HepG2 (cell line): ENCODE results near the gene NRP1. TPM values are rescaled to one million over a fixed set of nuclear protein-coding genes. Genes with fewer than 3 reads are reported as not detected.

Experiments
- ATAC-seq: fragments of 200-7000 bp; cut with Tn5 transposase; 3 replicates; pipeline ENCODE4 v1.9.1; 2020; ENCODE audit warnings: mild to moderate bottlenecking, moderate library complexity
- BruUV-seq: library from RNA; stranded (reverse); fragments of 400-500 nt; replicated peaks from 2 replicates; lab custom pipeline; 2021; lab: Mats Ljungman, UMichigan
- CTCF ChIA-PET: fragments of 300-600 bp; formaldehyde crosslinking; extraction: SDS; loops from one replicate; lab custom pipeline; 2021; ENCODE audit warnings: low total read pairs, inconsistent platforms, low intra/inter-chr PET ratio; lab: Yijun Ruan, JAX
- POLR2A ChIA-PET: fragments of 350-600 bp; sonication (Branson Sonifier 250); formaldehyde crosslinking; loops from one replicate; lab custom pipeline; 2020; ENCODE audit warnings: antibody characterized with exemption, inconsistent platforms; lab: Yijun Ruan, JAX
- DNase-seq: peaks from one replicate; pipeline ENCODE4 v3.0.0-alpha.2; 2015; ENCODE audit warnings: low spot score
- FAIRE-seq: peaks from 3 replicates; lab custom pipeline; 2011; peaks lifted over from hg19 to GRCh38; lab: Jason Lieb, UNC
- H2AFZ ChIP-seq: one replicate; pipeline ENCODE4 v1.6.1; 2011; ENCODE audit warnings: low read length, inconsistent platforms
- H3K27ac ChIP-seq: fragments of 300-600 bp; 3 replicates; pipeline ENCODE4 v1.8.0; 2011; ENCODE audit warnings: mixed run types, mild to moderate bottlenecking, mixed read lengths, low read length, inconsistent platforms; ENCODE audit not compliant: insufficient read depth; ENCODE audit errors: extremely low read length
- H3K27me3 ChIP-seq, 2 experiments: fragments of 200-600 bp in 1 of 2; 2 replicates in 1 of 2; 3 replicates in 1 of 2; pipeline versions ENCODE4 v1.6.0 to v1.8.0; 2011; ENCODE audit warnings: low read length in 2 of 2, mild to moderate bottlenecking in 2 of 2, moderate library complexity in 2 of 2, inconsistent platforms in 1 of 2; ENCODE audit not compliant: insufficient read depth in 2 of 2, control insufficient read depth in 1 of 2
- H3K36me3 ChIP-seq, 2 experiments: fragments of 200-600 bp in 1 of 2; replicated peaks in 1 of 2; 2 replicates in 1 of 2; 3 replicates in 1 of 2; pipeline versions ENCODE4 v1.5.1 to v1.8.0; 2011; ENCODE audit warnings: low read length in 2 of 2, inconsistent platforms in 1 of 2; ENCODE audit not compliant: insufficient read depth in 2 of 2, control insufficient read depth in 1 of 2
- H3K4me1 ChIP-seq: 2 replicates; pipeline ENCODE4 v1.5.1; 2012; ENCODE audit warnings: low read length, inconsistent platforms; ENCODE audit not compliant: insufficient read depth
- H3K4me2 ChIP-seq: 2 replicates; pipeline ENCODE4 v1.6.0; 2011; ENCODE audit warnings: low read depth, low read length, inconsistent platforms
- H3K4me3 ChIP-seq, 3 experiments: fragments of 200-600 bp in 1 of 3; sonication (generic), shearing (Covaris generic) in 1 of 3; replicated peaks in 1 of 3; 2 replicates each; pipeline ENCODE4 v1.5.1; 2011 to 2016; ENCODE audit warnings: low read length in 3 of 3, inconsistent platforms in 2 of 3, low read depth in 2 of 3, mild to moderate bottlenecking in 2 of 3, control low read depth in 1 of 3, mixed read lengths in 1 of 3; ENCODE audit not compliant: insufficient read depth in 1 of 3
- H3K79me2 ChIP-seq: one replicate; pipeline ENCODE4 v1.6.1; 2011; ENCODE audit warnings: low read length, inconsistent platforms; ENCODE audit not compliant: insufficient read depth
- H3K9ac ChIP-seq: 2 replicates; pipeline ENCODE4 v1.6.0; 2011; ENCODE audit warnings: mild to moderate bottlenecking, low read depth, low read length, inconsistent platforms; ENCODE audit not compliant: insufficient read depth
- H3K9me3 ChIP-seq: 2 replicates; pipeline ENCODE4 v1.5.1; 2012; ENCODE audit warnings: mild to moderate bottlenecking, low read length
- H4K20me1 ChIP-seq: 2 replicates; pipeline ENCODE4 v1.6.0; 2011; ENCODE audit warnings: inconsistent platforms, mild to moderate bottlenecking, low read length, moderate library complexity; ENCODE audit not compliant: insufficient read depth
- BORCS8-MEF2B ChIP-seq: sonication (generic); formaldehyde crosslinking; IDR thresholded peaks from 2 replicates; pipeline ENCODE4 v1.8.0; 2022; ENCODE audit warnings: mild to moderate bottlenecking, missing genetic modification reagents
- CCAR2 ChIP-seq: fragments of 200-400 bp; formaldehyde crosslinking; optimal IDR thresholded peaks from 2 replicates; pipeline ENCODE3; 2018; ENCODE audit warnings: low read depth, mild to moderate bottlenecking, low read length, moderate library complexity
- JDP2 ChIP-seq: sonication (generic); formaldehyde crosslinking; IDR thresholded peaks from 2 replicates; pipeline ENCODE4 v1.8.1; 2022; ENCODE audit warnings: missing genetic modification reagents, borderline replicate concordance
- LCORL ChIP-seq, 2 experiments: fragments of 450-650 bp in 1 of 2; sonication (generic) in 1 of 2; formaldehyde crosslinking in 1 of 2; IDR thresholded peaks; 2 replicates each; pipeline versions ENCODE4 v1.5.0 to v1.6.1; 2017 to 2020; ENCODE audit warnings: antibody characterized with exemption in 1 of 2, missing genetic modification reagents in 1 of 2
- MBD4 ChIP-seq: IDR thresholded peaks from 2 replicates; pipeline ENCODE4 v1.6.1; 2012; ENCODE audit warnings: low read length, inconsistent platforms, borderline replicate concordance
- NFKBIZ ChIP-seq: IDR thresholded peaks from 2 replicates; pipeline ENCODE4 v1.6.1; 2018; ENCODE audit warnings: missing genetic modification reagents, missing compliant biosample characterization
- RFX3 ChIP-seq: IDR thresholded peaks from 2 replicates; pipeline ENCODE4 v1.6.1; 2016; ENCODE audit warnings: missing biosample characterization, missing genetic modification reagents
- SRSF4 ChIP-seq: fragments of 200-400 bp; formaldehyde crosslinking; IDR thresholded peaks from one replicate; pipeline ENCODE4 v1.6.1; 2018; ENCODE audit warnings: mild to moderate bottlenecking, low read depth, low read length, moderate library complexity; ENCODE audit not compliant: poor library complexity, severe bottlenecking
- TRIM24 ChIP-seq: sonication (generic); formaldehyde crosslinking; IDR thresholded peaks from 2 replicates; pipeline ENCODE4 v1.8.0; 2022; ENCODE audit warnings: mild to moderate bottlenecking, missing genetic modification reagents
- ZBTB7A ChIP-seq: sonication (generic); formaldehyde crosslinking; IDR thresholded peaks from 2 replicates; pipeline ENCODE4 v1.8.0; 2022; ENCODE audit warnings: mild to moderate bottlenecking, missing genetic modification reagents
- ZNF34 ChIP-seq: sonication (generic); formaldehyde crosslinking; IDR thresholded peaks from 2 replicates; pipeline ENCODE4 v1.4.0; 2020; ENCODE audit warnings: mild to moderate bottlenecking, missing genetic modification reagents, borderline replicate concordance
- ZNF724P ChIP-seq: sonication (generic); formaldehyde crosslinking; IDR thresholded peaks from 2 replicates; pipeline ENCODE4 v1.8.0; 2022; ENCODE audit warnings: missing genetic modification reagents, borderline replicate concordance
- WGBS: methylation state at CpG from one replicate; pipeline ENCODE4 v1.1.6; 2017; ENCODE audit warnings: low lambda C conversion rate; 5-methylcytosine and 5-hydroxymethylcytosine counted together
- in situ Hi-C: cut with HindIII; loops from 2 replicates; pipeline ENCODE4 v1.10.0; 2017; ENCODE audit warnings: low pct_unique_long_range_greater_than_20kb; ENCODE audit not compliant: extremely low pct_ligation_motif_present
- intact Hi-C: fragments of 100-400 bp; cut with micrococcal nuclease; formaldehyde crosslinking; loops from one replicate; pipeline ENCODE4 v1.10.0; 2022; ENCODE audit not compliant: unreplicated experiment
- polyA plus RNA-seq, 8 experiments: library from polyadenylated mRNA; depleted of rRNA in 3 of 8; stranded (reverse) in 7 of 8; unstranded in 1 of 8; fragments of >200 nt; fragmentation: Illumina TruSeq in 4 of 8; extraction: Trizol in 4 of 8; gene quantifications; 2 replicates each; pipeline versions ENCODE4 v1.2.1 to v1.2.3, GENCODE V29; 2011 to 2016; ENCODE audit warnings: low read depth in 4 of 8, missing spikeins in 1 of 8, mixed read lengths in 1 of 8; ENCODE audit not compliant: insufficient read depth in 1 of 8
- total RNA-seq, 5 experiments: library from RNA; depleted of rRNA; stranded (reverse); fragments of >200 nt; fragmentation: Illumina TruSeq; extraction: Trizol; gene quantifications; 2 replicates each; pipeline ENCODE4 v1.2.3, GENCODE V29; 2016; ENCODE audit warnings: low read depth in 1 of 5
- TF ChIP-seq, protein P1 (sequence below): sonication (generic); formaldehyde crosslinking; conservative IDR thresholded peaks from 2 replicates; pipeline ENCODE4 v1.8.0; 2022; ENCODE audit warnings: missing genetic modification reagents
- TF ChIP-seq, protein P2 (sequence below): sonication (generic); formaldehyde crosslinking; IDR thresholded peaks from 2 replicates; pipeline ENCODE4 v1.5.1; 2020; ENCODE audit warnings: missing genetic modification reagents, mild to moderate bottlenecking, borderline replicate concordance
- TF ChIP-seq, protein P3 (sequence below): IDR thresholded peaks from 2 replicates; pipeline ENCODE4 v1.6.1; 2012; ENCODE audit warnings: low read length, improper control_type of control experiment
- TF ChIP-seq, protein P4 (sequence below), 2 experiments: fragments of 450-650 bp in 1 of 2; sonication (generic) in 1 of 2; formaldehyde crosslinking; IDR thresholded peaks; 2 replicates each; pipeline versions ENCODE4 v1.5.0 to v1.8.0; 2020 to 2022; ENCODE audit warnings: mild to moderate bottlenecking in 1 of 2, missing genetic modification reagents in 1 of 2

The NRP1 gene
- total and polyA plus RNA-seq, 2 of the 13 experiments (the other 11 are each of a cell fraction or from before 2014, with no cell fraction given) = 5.3 to 5.8 TPM

DNA sequence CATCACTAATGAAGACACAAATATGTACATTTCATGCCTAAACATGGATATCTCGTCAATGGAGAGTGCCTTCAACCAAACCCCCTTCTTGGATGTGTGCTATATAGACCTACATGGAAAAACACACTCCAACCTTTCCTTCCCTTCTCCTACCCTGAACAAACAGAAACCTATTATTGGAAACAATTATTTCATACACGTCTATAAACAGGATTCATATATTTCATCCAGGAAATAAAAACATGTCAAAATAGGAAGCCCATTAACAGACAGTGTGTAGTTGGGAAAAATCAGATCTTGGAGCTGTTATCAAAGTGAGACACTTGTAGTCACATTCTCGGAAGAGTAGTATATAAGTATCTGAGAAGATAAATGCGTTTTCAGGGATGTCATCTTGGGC is 81.1 kb downstream of the NRP1 start:
- ChIA-PET CTCF (no interaction called here), POLR2A (no interaction called here)
- no peak overlapping the region for H3K9ac ChIP-seq
- WGBS = 93% methylated on average over 4 of the region's 4 CpGs
- H3K27ac ChIP-seq = no peak overlapping the region
- peaks cover 62% of the 10 kb centered on the region for H3K4me1 ChIP-seq
- H3K27me3 ChIP-seq = no peaks in the 10 kb centered on the region
- DNase-seq (no peak), ATAC-seq (no peak), FAIRE-seq (no peak)
- H3K79me2 ChIP-seq = no peaks in the 10 kb centered on the region
- intact Hi-C loops (no loop called here), in situ Hi-C loops (no loop called here)
- no peak for TF ChIP-seq SRSF4
- TF ChIP-seq ZNF34 (CRISPR knock-in tag) = no peak
- TF ChIP-seq, protein P1, sequence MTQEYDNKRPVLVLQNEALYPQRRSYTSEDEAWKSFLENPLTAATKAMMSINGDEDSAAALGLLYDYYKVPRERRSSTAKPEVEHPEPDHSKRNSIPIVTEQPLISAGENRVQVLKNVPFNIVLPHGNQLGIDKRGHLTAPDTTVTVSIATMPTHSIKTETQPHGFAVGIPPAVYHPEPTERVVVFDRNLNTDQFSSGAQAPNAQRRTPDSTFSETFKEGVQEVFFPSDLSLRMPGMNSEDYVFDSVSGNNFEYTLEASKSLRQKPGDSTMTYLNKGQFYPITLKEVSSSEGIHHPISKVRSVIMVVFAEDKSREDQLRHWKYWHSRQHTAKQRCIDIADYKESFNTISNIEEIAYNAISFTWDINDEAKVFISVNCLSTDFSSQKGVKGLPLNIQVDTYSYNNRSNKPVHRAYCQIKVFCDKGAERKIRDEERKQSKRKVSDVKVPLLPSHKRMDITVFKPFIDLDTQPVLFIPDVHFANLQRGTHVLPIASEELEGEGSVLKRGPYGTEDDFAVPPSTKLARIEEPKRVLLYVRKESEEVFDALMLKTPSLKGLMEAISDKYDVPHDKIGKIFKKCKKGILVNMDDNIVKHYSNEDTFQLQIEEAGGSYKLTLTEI (CRISPR knock-in tag) = no peak
- no peak for TF ChIP-seq JDP2 (CRISPR knock-in tag)
- no peak for TF ChIP-seq ZBTB7A (CRISPR knock-in tag)
- no peak for TF ChIP-seq LCORL (IDR thresholded peaks at IDR 0.05)
- no peak for TF ChIP-seq LCORL (CRISPR knock-in tag; IDR thresholded peaks at IDR 0.05)
- no peak for TF ChIP-seq ZNF724P (CRISPR knock-in tag)
- TF ChIP-seq RFX3 (CRISPR knock-in tag) = no peak
- TF ChIP-seq MBD4 = no peak
- no peak for TF ChIP-seq CCAR2
- no peak for TF ChIP-seq TRIM24 (CRISPR knock-in tag)
- TF ChIP-seq, protein P2, sequence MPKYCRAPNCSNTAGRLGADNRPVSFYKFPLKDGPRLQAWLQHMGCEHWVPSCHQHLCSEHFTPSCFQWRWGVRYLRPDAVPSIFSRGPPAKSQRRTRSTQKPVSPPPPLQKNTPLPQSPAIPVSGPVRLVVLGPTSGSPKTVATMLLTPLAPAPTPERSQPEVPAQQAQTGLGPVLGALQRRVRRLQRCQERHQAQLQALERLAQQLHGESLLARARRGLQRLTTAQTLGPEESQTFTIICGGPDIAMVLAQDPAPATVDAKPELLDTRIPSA (CRISPR knock-in tag) = no peak
- TF ChIP-seq, protein P3, sequence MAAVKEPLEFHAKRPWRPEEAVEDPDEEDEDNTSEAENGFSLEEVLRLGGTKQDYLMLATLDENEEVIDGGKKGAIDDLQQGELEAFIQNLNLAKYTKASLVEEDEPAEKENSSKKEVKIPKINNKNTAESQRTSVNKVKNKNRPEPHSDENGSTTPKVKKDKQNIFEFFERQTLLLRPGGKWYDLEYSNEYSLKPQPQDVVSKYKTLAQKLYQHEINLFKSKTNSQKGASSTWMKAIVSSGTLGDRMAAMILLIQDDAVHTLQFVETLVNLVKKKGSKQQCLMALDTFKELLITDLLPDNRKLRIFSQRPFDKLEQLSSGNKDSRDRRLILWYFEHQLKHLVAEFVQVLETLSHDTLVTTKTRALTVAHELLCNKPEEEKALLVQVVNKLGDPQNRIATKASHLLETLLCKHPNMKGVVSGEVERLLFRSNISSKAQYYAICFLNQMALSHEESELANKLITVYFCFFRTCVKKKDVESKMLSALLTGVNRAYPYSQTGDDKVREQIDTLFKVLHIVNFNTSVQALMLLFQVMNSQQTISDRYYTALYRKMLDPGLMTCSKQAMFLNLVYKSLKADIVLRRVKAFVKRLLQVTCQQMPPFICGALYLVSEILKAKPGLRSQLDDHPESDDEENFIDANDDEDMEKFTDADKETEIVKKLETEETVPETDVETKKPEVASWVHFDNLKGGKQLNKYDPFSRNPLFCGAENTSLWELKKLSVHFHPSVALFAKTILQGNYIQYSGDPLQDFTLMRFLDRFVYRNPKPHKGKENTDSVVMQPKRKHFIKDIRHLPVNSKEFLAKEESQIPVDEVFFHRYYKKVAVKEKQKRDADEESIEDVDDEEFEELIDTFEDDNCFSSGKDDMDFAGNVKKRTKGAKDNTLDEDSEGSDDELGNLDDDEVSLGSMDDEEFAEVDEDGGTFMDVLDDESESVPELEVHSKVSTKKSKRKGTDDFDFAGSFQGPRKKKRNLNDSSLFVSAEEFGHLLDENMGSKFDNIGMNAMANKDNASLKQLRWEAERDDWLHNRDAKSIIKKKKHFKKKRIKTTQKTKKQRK = no peak
- no peak for TF ChIP-seq BORCS8-MEF2B
- TF ChIP-seq NFKBIZ (CRISPR knock-in tag) = no peak
- TF ChIP-seq, protein P4, sequence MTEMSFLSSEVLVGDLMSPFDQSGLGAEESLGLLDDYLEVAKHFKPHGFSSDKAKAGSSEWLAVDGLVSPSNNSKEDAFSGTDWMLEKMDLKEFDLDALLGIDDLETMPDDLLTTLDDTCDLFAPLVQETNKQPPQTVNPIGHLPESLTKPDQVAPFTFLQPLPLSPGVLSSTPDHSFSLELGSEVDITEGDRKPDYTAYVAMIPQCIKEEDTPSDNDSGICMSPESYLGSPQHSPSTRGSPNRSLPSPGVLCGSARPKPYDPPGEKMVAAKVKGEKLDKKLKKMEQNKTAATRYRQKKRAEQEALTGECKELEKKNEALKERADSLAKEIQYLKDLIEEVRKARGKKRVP (CRISPR knock-in tag; IDR thresholded peaks at IDR 0.05) = no peak
- BruUV-seq = no TSS peak
- H2AFZ ChIP-seq = no peak overlapping the region
- H3K9me3 ChIP-seq = no peaks in the 10 kb centered on the region
- H4K20me1 ChIP-seq = no peaks in the 10 kb centered on the region
- no peak overlapping the region for H3K4me3 ChIP-seq
- no peaks in the 10 kb centered on the region; a peak in 2 of 5 replicates for H3K36me3 ChIP-seq
- H3K4me2 ChIP-seq = no peak overlapping the region
